HG03439 (cell line): ENCODE measurements around the gene DENND6B.
"Not testable (repeated sequence)": the region's sequence is repeated elsewhere in the genome, so short reads cannot be mapped to it uniquely, and the experiment has no call there.

Experiments
- ATAC-seq: cut with Tn5 transposase; IDR thresholded peaks from one replicate; pipeline ENCODE4 v1.9.1; 2021; ENCODE audit warnings: mild to moderate bottlenecking, moderate library complexity; ENCODE audit not compliant: unreplicated experiment

Gene DENND6B

GRCh38 chr22:50326956-50327710 is at the start of gene DENND6B:
DENND6B (minus strand) TSS chr22:50327012; CDS start chr22:50326988, 24 bp downstream.
- peak; percentile 84 for ATAC-seq

GRCh38 chr22:50376085-50376651 is 49.4 kb upstream of the DENND6B start:
- ATAC-seq, result no peak

- ATAC-seq, result no peak
Observed at GRCh38 chr22:50371101-50371648, 44.4 kb upstream of the DENND6B start.

GRCh38 chr22:50367778-50368500 is 41.1 kb upstream of the DENND6B start:
- no peak for ATAC-seq

- ATAC-seq, result not testable (repeated sequence)
Observed at GRCh38 chr22:50363803-50364194, 37.0 kb upstream of the DENND6B start.

- no peak for ATAC-seq
Observed at GRCh38 chr22:50363166-50363802, 36.5 kb upstream of the DENND6B start.

GRCh38 chr22:50361688-50362087 is 34.9 kb upstream of the DENND6B start:
- ATAC-seq, result no peak

- no peak for ATAC-seq
Observed at GRCh38 chr22:50361222-50361621, 34.4 kb upstream of the DENND6B start.

- no peak for ATAC-seq
Observed at GRCh38 chr22:50360578-50360977, 33.8 kb upstream of the DENND6B start.

GRCh38 chr22:50357756-50358155 is 30.9 kb upstream of the DENND6B start:
- ATAC-seq, result no peak

GRCh38 chr22:50357222-50357621 is 30.4 kb upstream of the DENND6B start:
- no peak for ATAC-seq

- ATAC-seq, result no peak
Observed at GRCh38 chr22:50356186-50356585, 29.4 kb upstream of the DENND6B start.

- no peak for ATAC-seq
Observed at GRCh38 chr22:50348058-50348457, 21.2 kb upstream of the DENND6B start.

GRCh38 chr22:50347157-50347556 is 20.3 kb upstream of the DENND6B start:
- no peak for ATAC-seq

- no peak for ATAC-seq
Observed at GRCh38 chr22:50346470-50346869, 19.7 kb upstream of the DENND6B start.

- ATAC-seq, result no peak
Observed at GRCh38 chr22:50343541-50343935, 16.7 kb upstream of the DENND6B start.

- peak; percentile 70 for ATAC-seq
Observed at GRCh38 chr22:50342651-50343540, 16.1 kb upstream of the DENND6B start, which contains the start of gene PPP6R2. PPP6R2 (plus strand) TSS chr22:50343327; CDS start chr22:50393909, 50,582 bp downstream.

- ATAC-seq, result peak; percentile 80
Observed at GRCh38 chr22:50341977-50342650, 15.3 kb upstream of the DENND6B start.
